Measurements from ENCODE around the gene STPG3. TPM values are rescaled to one million over a fixed set of nuclear protein-coding genes. Genes with fewer than 3 reads are reported as not detected.

STPG3 gene
- total and polyA plus RNA-seq, 2 experiments from 2014 or later, result 0.95 to 3.3 TPM

- H3K4me1 ChIP-seq (ENCODE audit: low read depth), result peaks cover 14% of the 10 kb centered on the region
- H3K27ac ChIP-seq, result no peak overlapping the region
- TF ChIP-seq CTCF (IDR thresholded peaks at IDR 0.05; ENCODE audit: low read depth, low read length), result no peak
Measured at GRCh38 chr9:137233143-137233980, 17.7 kb upstream of the STPG3 start.

GRCh38 chr9:137234055-137234697 lies 16.9 kb upstream of the STPG3 start:
- peaks cover 14% of the 10 kb centered on the region for H3K4me1 ChIP-seq (ENCODE audit: low read depth)
- H3K27ac ChIP-seq, result no peak overlapping the region
- DNase-seq (ENCODE audit: low read depth in 1 of 2, low spot score in 1 of 2), result no peak

More at GRCh38 chr9:137233143-137233980, 17.7 kb upstream of the STPG3 start:
- Histone ChIP-seq H3K27me3 (no peaks in the 10 kb centered on the region), H3K36me3 (no peaks in the 10 kb centered on the region), H3K4me3 (no peak overlapping the region), H3K9me3 (ENCODE audit: low read depth) (no peaks in the 10 kb centered on the region)
- DNase-seq (ENCODE audit: low read depth in 1 of 2, low spot score in 1 of 2), result no peak

GRCh38 chr9:137234758-137235423 lies 16.2 kb upstream of the STPG3 start:
- H3K9me3 ChIP-seq (ENCODE audit: low read depth), result no peaks in the 10 kb centered on the region
- no peak for DNase-seq (ENCODE audit: low read depth in 1 of 2, low spot score in 1 of 2)
- TF ChIP-seq CTCF (IDR thresholded peaks at IDR 0.05; ENCODE audit: low read depth, low read length), result no peak
- H3K4me1 ChIP-seq (ENCODE audit: low read depth), result peaks cover 14% of the 10 kb centered on the region
- no peaks in the 10 kb centered on the region for H3K27me3 ChIP-seq
- H3K36me3 ChIP-seq, result no peaks in the 10 kb centered on the region
- no peak overlapping the region for H3K4me3 ChIP-seq
- no peak overlapping the region for H3K27ac ChIP-seq

More at GRCh38 chr9:137234055-137234697, 16.9 kb upstream of the STPG3 start:
- Histone ChIP-seq H3K9me3 (ENCODE audit: low read depth) (no peaks in the 10 kb centered on the region), H3K36me3 (no peaks in the 10 kb centered on the region), H3K27me3 (no peaks in the 10 kb centered on the region), H3K4me3 (no peak overlapping the region)
- no peak for TF ChIP-seq CTCF (IDR thresholded peaks at IDR 0.05; ENCODE audit: low read depth, low read length)

- DNase-seq (ENCODE audit: low read depth in 1 of 2, low spot score in 1 of 2), result no peak
- H3K36me3 ChIP-seq, result no peaks in the 10 kb centered on the region
- no peak for TF ChIP-seq CTCF (IDR thresholded peaks at IDR 0.05; ENCODE audit: low read depth, low read length)
- no peak overlapping the region for H3K4me3 ChIP-seq
- no peaks in the 10 kb centered on the region for H3K9me3 ChIP-seq (ENCODE audit: low read depth)
- H3K27ac ChIP-seq, result peak overlapping the region; percentile 32
- H3K4me1 ChIP-seq (ENCODE audit: low read depth), result peaks cover 14% of the 10 kb centered on the region
- no peaks in the 10 kb centered on the region for H3K27me3 ChIP-seq
Measured at GRCh38 chr9:137235424-137236237, 15.5 kb upstream of the STPG3 start.
